ENCODE measurements around the gene GSTO2.

GSTO2 gene

DNA sequence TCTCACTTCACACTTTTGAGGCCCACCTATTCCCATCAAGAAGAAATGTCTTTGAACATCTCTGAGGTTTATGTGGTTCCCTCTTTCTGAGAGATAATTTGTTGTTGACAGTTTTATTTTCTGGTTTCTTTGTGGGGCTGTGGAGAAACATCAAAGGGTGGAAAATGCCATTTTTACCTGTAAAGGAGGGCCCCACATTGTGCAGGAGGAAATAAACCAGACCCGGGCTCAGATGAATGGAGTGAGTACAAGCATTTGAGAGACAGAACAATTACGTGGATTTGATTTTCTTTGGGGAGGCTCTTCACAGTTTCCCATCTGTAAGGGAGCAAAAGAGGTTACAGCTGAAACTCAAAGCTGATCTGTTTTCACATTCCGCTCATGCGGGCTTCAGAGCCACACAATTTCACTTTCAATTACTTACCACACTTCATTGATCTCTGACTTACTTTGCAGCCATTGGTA lies 39.5 kb downstream of the GSTO2 start:
- DNase-seq, result peak in 1 of 4 experiments; percentile 0

DNA sequence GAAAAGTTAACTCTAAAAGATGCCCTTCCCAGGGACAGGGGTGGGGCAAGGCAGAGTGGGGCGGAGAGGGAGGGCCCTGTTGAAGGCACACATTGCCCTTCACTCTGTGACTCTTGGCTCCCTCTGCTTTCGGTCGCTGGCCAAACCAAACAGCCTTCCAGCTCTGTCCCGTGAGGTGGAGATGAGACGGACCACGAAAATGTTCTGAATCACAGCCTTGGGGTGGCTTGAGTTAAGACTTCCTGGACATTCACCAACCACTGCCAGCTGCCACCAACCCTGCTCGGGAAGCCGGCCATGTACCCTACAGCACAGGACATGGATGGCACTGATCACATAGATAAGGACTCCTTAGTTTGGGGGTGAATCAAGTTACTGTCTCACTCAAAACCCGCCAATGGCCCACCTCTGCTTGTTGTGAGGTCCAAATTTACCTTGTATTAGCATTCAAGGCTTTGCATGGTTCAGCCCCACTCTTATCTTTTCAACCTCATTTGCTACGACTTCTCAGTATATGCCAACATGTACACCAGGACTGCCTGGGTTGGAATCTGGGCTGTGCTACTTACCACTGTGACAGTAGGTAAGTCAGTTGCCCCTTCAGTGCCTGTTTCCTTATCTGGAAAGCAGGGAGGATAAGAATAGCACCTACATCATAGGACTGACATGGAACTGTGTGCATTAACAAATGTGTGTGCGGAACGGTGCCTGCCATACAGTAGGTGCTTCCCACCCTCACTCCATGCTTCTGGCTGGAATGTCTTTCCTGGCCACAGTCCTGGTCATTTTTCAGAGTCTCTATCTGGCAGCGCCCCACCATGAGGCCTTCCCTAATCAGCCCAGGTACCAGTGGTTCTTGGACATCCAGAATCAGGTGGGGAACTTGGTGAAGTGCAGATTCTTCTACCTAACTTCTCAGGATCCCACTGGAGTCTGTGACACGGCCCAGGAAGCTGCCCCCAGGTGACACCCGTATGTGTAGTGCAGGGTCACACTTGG lies 41.3 kb downstream of the GSTO2 start:
- DNase-seq, result peak in 1 of 4 experiments; percentile 1

DNA sequence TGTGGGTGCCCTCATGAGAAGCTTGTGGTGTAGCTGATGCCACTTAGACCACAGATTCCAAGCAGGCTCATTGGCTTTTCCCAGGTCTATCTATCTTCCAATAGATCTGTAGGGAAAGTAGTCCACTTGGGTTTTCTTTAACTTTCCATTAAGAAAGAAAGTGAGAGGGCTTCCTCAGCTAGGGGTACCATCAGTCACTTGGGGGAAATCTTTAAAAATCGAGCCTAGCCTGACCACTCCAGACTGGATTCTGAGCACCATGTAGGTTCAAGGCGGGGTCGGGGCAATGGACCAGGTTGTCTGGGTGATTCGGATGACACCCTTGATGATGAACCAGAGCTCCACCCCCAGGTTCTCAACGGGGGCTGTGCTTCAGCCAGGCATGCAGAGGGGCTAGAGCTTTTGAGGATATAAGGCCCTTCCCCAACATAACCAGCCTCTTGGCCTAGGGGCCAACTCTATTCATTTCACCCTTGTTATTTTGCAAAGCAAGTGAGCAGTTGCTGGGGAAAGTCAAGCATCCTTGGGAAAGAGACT lies 42.3 kb downstream of the GSTO2 start:
- no peak for DNase-seq

GRCh38 chr10:104314591-104315485 lies 45.9 kb downstream of the GSTO2 start:
- DNase-seq, result peak in 1 of 4 experiments; percentile 5

DNA sequence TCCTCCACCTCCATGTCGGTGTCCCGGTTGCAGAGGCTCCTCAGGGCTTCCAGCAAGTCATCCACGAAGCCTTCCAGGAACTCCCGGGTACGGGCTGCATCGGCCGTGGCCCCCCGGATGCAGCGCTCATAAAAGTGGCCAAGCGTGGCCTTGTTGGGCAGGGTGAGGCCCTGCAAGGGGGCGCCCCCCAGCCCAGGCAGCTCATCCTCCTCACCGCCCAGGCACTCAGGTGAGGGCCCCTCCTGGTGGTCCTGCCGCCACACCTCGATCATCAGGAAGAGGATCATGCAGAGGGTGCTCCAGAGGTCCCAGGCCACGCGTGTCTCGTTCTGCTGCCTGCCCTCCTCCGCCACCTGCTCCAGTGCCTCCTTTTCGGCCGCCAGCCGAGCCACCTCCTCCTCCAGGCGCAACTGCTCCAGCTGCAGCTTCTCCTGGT lies 46.5 kb downstream of the GSTO2 start:
- no peak for DNase-seq

GRCh38 chr10:104316321-104317099 lies 47.5 kb downstream of the GSTO2 start:
- no peak for DNase-seq

- DNase-seq, result no peak
Measured at GRCh38 chr10:104317269-104317710, 48.3 kb downstream of the GSTO2 start.

- DNase-seq, result no peak
Measured at GRCh38 chr10:104317726-104318299, 48.8 kb downstream of the GSTO2 start.

- DNase-seq, result no peak
Measured at GRCh38 chr10:104318326-104318725, 49.3 kb downstream of the GSTO2 start.

DNA sequence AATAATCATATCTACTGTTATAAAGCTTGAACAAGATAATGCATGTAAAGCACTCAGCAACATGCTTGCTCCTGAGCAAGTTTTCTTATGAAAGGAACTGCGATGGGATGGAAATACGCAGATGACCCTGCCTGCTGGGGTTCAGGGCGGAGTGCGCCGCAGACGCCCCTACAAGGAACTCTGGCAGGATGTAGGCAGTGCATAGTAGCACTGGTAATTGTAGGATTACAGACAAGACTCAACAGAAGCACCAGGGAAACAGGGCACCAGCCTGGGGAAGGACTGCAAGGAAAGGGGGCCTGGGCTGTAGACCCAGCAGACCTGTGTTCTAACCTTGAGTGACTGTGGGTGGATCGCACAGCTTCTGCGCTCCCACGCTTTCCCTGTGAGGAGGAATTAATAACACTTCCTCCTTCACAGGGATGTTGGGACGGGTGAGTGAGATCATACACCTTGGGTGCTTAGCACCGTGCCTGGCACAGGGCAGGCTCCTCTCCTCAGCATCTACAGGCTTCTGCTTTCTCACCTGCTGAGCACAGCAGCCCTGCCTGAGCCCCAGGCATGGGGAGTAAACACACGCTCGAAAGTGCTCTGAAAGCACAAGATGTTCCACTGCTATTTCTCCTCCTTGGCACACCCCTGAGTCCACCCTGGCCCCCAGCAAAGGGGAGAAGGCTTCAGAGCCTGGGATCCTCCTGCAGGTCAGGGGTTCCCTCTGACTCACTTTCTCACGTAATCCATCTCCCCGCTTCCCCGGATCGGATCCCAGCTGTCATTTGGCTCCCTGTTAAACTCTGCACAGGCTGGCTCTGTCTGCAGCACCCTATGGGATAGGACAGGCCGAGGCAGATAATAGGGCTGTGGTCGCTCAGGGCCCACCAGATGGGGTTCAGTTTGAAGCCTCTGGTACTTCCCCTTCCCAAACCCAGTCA lies 50.1 kb downstream of the GSTO2 start:
- DNase-seq, result peak in 3 of 4 experiments; percentile 62 to 66 (median 64)

DNA sequence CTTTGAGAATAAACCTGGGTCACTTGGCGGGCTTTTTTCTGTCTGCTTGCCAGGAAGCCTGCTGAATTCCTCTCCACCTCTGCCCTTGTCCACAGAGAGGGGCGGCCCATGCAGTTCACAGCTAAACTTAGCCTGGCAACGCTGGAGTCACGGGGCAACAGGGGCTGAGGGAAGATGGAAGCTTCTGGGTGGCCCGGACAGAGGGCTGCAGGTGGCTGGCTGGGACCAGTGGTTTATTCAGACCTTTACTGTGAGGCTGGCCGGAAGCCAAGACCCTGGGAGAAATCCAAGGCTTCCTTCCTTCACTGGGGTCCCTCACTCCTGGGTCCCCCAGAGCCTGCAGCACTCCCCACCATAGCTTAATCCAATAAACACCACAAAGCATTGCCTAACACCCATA lies 52.2 kb downstream of the GSTO2 start:
- no peak for DNase-seq

DNA sequence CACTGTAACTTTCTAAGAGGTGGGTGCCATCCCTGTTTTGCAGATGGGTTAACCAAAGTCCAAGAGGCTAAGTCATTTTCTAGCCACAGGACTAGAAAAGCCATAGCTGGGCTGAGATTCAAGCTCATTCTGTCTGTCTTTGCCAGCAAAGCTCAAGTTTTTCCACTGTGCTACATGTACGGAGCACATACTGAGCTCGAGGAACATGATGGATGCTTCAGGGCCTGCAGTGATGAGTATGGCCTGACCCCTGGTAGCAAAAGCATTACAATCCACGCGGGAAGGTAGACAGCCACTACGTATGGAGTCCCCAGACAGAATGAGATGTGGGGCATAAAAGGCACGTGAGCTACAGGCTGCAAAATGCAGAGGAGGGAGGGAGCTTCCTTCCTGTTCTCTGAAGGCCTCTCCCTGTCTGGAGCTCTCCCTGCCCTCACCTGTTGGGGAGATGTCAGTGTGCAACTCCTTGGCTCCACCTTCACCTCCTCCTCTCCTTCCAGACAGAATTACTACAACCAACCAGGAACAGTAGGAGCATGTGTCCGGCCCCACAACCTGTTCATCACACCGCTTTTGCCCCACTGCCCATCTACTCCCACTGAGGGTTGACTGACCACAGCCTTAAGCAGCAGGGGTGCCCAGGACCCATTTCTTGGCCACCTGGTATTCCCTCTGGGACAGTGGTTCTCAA lies 52.9 kb downstream of the GSTO2 start:
- DNase-seq, result peak in 1 of 4 experiments; percentile 34

DNA sequence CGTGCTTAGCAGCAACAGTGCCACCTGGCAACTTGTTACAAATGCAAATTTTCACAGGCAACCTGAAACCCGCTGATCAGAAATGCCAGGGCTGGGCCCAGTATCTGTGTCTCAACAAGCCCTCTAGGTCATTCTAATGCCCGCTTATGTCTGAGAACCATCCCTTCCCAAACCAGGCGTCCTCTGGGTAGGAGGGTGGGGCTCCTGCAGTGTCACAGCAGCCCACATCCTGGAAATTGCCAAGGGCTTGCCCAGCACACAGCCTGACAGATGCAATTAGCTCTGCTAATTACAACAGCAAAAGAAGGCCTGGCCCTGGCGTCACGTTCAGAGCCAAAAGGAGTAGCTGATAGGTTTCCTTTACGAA lies 53.4 kb downstream of the GSTO2 start:
- peak; percentile 40 to 72 (median 62) for DNase-seq

DNA sequence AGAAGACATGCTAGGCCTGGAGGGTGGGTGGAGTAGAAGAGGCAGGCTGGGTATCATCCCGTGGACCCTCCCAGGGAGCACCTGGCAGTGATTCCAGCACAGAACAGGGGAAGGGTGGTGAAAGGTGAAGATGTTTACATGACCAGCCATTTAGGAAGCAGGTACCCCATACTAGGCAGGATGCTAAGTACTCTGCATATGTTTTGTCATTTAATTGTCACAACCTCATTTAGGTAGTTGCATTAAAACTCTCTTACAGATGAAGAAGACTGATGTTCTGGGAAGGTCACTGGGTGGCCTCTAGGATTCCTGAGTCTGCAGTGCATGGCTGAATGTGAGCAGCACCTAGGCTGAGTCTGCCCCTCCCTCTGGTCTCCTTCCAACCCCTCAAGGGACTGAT lies 54.1 kb downstream of the GSTO2 start:
- no peak for DNase-seq

GRCh38 chr10:104323760-104324201 lies 54.8 kb downstream of the GSTO2 start:
- DNase-seq, result peak; percentile 63 to 79 (median 76)

DNA sequence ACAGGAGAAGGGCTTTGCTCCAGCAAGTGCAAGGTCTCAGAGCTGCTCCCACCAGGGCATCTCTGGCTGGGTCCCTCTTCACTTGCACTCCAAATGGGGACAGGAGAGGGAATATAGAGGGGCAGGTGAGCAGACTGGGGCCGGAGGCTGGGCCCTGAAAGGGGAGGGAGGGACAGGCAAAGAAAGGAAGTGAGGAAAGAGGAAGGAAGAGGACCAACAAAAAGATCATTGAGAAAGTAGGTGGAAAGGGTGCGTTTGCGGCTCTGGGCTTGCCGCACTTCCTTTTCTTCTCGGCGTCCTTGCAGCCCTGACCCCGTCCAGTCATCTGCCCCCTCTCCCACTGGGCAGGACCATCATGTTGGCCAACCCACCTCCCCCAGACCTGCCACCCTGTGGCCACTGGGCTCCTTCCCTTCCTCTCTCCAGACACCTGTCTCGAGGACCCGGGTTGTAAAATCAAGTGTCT lies 55.3 kb downstream of the GSTO2 start:
- DNase-seq, result peak; percentile 84 to 94 (median 90)

DNA sequence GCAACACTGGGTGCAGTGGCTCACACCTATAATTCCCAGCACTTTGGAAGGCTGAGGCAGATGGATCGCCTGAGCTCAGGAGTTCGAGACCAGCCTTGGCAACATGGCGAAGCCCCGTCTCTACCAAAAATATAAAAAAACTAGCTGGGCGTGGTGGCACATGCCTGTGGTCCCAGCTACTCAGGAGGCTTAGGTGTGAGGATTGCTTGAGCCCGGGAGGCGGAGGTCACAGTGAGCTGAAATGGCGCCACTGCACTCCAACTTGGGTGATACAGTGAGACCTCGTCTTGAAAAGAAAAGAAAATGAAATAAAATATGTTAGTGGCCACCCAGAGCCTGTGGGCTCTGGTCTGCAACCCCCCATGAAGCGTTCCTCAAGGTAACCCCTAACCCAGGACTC lies 55.9 kb downstream of the GSTO2 start:
- no peak for DNase-seq

- peak; percentile 76 to 89 (median 87) for DNase-seq
Measured at GRCh38 chr10:104325436-104326435, 56.8 kb downstream of the GSTO2 start.

Data from suppressor macrophage (primary cell).